Colonic mucosa (tissue), 4 donors: ENCODE results near the gene UQCRFS1. TPM values are rescaled to one million over a fixed set of nuclear protein-coding genes. Genes with fewer than 3 reads are reported as not detected.
"Not testable (repeated sequence)": the region's sequence is repeated elsewhere in the genome, so short reads cannot be mapped to it uniquely, and the experiment has no call there.

Experiments used
- DNase-seq: peaks from one replicate; pipeline ENCODE4 v3.0.0-alpha.2; 2020
- H3K27ac ChIP-seq: fragments of 200-600 bp; one replicate; pipeline ENCODE4 v1.8.0; 2021
- H3K27me3 ChIP-seq: fragments of 200-600 bp; one replicate; pipeline ENCODE4 v1.8.0; 2021
- H3K36me3 ChIP-seq: fragments of 200-600 bp; one replicate; pipeline ENCODE4 v1.8.0; 2021
- H3K4me1 ChIP-seq: fragments of 200-600 bp; one replicate; pipeline ENCODE4 v1.8.0; 2021; ENCODE audit warnings: mild to moderate bottlenecking
- H3K4me3 ChIP-seq: fragments of 200-600 bp; one replicate; pipeline ENCODE4 v1.8.0; 2021
- H3K9ac ChIP-seq, 2 donors: one replicate each; pipeline ENCODE4 v1.7.0; 2013; ENCODE audit warnings: control low read depth in 2 of 2, low read depth in 2 of 2, low read length in 2 of 2
- H3K9me3 ChIP-seq: fragments of 200-600 bp; one replicate; pipeline ENCODE4 v1.8.0; 2021
- intact Hi-C: fragments of 100-400 bp; cut with DNase I; formaldehyde crosslinking; loops from one replicate; pipeline ENCODE4 v1.14.1; 2022
- total RNA-seq, 2 donors: library from RNA; stranded (reverse); fragmentation: NEBNext Ultra II Directional in 1 of 2; extraction: Animal tissue kit (Norgen Biotek cat#: 25700) in 1 of 2; gene quantifications; one replicate each; pipeline ENCODE4 v1.2.1, GENCODE V29; 2021
- TF ChIP-seq, protein P1 (sequence below): fragments of 200-600 bp; IDR thresholded peaks from one replicate; pipeline ENCODE4 v1.8.0; 2022; ENCODE audit warnings: antibody characterized with exemption, mild to moderate bottlenecking
- donor health status: healthy.
- donor health status: DM: no; HTN: no; CAD: no.
- donor health status: DM: no; HTN: no; CAD: no.

The UQCRFS1 gene
- total RNA-seq, 2 donors from 2014 or later: 93.6 to 103 TPM

DNA sequence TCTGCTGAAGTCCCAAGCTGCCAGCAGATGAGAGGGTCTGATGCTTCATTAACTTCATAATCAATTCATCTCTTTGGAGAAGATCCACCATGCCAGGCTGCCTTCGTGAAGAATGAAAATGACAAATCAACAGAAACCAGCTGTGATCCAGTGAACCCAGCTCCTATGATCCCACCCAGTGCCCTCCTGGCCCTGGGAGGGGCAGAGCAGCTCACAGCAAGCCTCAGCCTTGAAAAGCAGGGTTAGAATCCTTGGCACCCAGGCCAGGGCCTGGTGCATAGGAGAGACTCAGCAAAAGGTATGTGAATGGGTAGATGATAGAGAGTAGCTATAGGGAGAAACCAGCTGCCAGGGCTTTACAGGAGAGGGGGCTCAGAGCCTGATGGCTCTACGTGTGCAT is 43.6 kb upstream of the UQCRFS1 start:
- H3K9me3 ChIP-seq: no peaks in the 10 kb centered on the region
- no peaks in the 10 kb centered on the region for H3K4me1 ChIP-seq
- no peak for DNase-seq
- H3K27ac ChIP-seq: no peak overlapping the region
- no peak overlapping the region for H3K4me3 ChIP-seq
- H3K36me3 ChIP-seq: no peaks in the 10 kb centered on the region
- intact Hi-C loops: no loop called here
- TF ChIP-seq, protein P1, sequence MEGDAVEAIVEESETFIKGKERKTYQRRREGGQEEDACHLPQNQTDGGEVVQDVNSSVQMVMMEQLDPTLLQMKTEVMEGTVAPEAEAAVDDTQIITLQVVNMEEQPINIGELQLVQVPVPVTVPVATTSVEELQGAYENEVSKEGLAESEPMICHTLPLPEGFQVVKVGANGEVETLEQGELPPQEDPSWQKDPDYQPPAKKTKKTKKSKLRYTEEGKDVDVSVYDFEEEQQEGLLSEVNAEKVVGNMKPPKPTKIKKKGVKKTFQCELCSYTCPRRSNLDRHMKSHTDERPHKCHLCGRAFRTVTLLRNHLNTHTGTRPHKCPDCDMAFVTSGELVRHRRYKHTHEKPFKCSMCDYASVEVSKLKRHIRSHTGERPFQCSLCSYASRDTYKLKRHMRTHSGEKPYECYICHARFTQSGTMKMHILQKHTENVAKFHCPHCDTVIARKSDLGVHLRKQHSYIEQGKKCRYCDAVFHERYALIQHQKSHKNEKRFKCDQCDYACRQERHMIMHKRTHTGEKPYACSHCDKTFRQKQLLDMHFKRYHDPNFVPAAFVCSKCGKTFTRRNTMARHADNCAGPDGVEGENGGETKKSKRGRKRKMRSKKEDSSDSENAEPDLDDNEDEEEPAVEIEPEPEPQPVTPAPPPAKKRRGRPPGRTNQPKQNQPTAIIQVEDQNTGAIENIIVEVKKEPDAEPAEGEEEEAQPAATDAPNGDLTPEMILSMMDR: no peak
- no peak overlapping the region for H3K9ac ChIP-seq
- no peaks in the 10 kb centered on the region for H3K27me3 ChIP-seq

DNA sequence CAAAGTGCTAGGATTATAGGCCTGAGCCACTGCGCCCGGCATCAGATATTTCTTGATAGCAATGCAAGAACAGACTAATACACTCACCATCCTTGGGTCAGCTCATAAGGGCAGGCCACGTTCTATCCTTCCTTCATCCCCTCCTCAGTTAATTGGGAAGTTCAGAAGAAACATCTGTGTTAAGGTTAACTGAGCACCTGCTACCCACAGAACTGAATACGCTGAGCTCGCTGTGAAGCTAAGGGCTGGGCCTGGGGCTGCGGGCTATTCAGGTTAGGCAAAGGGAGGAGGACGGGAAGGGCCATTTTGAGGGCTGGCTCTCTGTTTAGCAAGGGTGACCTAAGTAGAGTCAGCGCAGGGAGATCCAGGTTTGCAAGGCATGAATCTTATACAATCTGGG is 43.0 kb upstream of the UQCRFS1 start:
- Histone ChIP-seq H3K27me3 (no peaks in the 10 kb centered on the region), H3K27ac (no peak overlapping the region), H3K4me3 (no peak overlapping the region), H3K4me1 (no peaks in the 10 kb centered on the region), H3K36me3 (no peaks in the 10 kb centered on the region), H3K9ac (no peak overlapping the region), H3K9me3 (no peaks in the 10 kb centered on the region)
- TF ChIP-seq, protein P1: no peak
- intact Hi-C loops: no loop called here
- no peak for DNase-seq

DNA sequence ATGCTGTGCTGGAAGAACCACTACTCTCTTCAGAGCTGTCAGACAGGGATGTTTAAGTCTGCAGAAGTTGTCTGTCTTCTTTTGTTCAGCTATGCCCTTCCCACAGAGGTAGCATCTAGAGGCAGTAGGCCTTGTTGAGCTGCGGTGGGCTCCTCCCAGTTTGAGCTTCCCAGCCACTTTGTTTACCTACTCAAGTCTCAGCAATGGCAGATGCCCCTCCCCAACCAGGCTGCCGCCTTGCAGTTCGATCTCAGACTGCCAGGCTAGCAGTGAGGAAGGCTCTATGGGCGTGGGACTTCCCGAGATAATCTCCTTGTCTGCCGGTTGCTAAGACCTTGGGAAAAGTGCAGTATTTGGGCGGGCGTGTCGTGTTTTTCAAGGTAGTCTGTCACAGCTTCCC is 42.1 kb upstream of the UQCRFS1 start:
- TF ChIP-seq, protein P1: no peak
- Histone ChIP-seq H3K27ac (no peak overlapping the region), H3K9me3 (no peaks in the 10 kb centered on the region), H3K4me1 (no peaks in the 10 kb centered on the region), H3K4me3 (no peak overlapping the region), H3K9ac (no peak overlapping the region), H3K27me3 (no peaks in the 10 kb centered on the region), H3K36me3 (no peaks in the 10 kb centered on the region)
- intact Hi-C loops: no loop called here
- no peak for DNase-seq

DNA sequence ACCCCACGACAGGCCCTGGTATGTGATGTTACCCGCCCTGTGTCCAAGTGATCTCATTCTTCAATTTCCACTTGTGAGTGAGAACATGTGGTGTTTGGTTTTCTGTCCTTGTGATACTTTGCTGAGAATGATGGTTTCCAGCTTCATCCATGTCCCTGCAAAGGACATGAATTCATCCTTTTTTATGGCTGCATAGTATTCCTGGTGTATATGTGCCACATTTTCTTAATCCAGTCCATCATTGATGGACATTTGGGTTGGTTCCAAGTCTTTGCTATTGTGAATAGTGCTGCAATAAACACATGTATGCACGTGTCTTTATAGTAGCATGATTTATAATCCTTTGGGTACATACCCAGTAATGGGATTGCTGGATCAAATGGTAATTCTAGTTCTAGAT is 36.8 kb upstream of the UQCRFS1 start:
- H3K9ac ChIP-seq, H3K4me1 ChIP-seq, intact Hi-C loops: not testable (repeated sequence)

DNA sequence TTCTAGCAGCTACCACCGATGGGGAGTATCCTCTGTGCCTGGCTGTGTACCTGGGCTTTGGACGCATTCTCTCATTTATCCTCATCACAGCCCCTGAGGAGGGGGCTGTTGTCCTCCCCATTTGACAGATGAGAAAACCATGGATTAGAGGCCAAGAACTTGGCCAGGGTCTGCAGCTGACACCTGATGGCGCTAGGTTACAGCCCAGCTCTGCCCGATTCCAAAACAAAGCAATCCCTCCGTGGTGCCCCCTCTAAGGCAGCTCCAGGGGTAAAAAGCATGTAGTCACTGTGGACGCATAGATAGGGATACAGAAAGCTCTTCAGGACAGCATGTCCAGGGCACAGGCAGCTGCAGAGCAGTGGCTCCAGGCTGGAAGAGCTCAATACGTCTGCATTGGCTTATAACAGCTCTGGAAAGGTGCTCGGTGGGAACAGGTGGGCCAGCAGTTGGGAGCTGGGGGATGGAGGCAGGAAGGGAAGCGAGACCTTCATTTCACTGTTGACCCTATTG is 35.4 kb upstream of the UQCRFS1 start:
- no peak for DNase-seq
- Histone ChIP-seq H3K4me3 (no peak overlapping the region), H3K27ac (no peak overlapping the region), H3K27me3 (no peaks in the 10 kb centered on the region), H3K9ac (no peak overlapping the region), H3K9me3 (no peaks in the 10 kb centered on the region), H3K4me1 (no peaks in the 10 kb centered on the region), H3K36me3 (no peaks in the 10 kb centered on the region)
- intact Hi-C loops: no loop called here
- TF ChIP-seq, protein P1: no peak

More for the DNA sequence above, 36.8 kb upstream of the UQCRFS1 start:
- H3K36me3 ChIP-seq, H3K27ac ChIP-seq, H3K4me3 ChIP-seq, H3K9me3 ChIP-seq, DNase-seq, H3K27me3 ChIP-seq: not testable (repeated sequence)

DNA sequence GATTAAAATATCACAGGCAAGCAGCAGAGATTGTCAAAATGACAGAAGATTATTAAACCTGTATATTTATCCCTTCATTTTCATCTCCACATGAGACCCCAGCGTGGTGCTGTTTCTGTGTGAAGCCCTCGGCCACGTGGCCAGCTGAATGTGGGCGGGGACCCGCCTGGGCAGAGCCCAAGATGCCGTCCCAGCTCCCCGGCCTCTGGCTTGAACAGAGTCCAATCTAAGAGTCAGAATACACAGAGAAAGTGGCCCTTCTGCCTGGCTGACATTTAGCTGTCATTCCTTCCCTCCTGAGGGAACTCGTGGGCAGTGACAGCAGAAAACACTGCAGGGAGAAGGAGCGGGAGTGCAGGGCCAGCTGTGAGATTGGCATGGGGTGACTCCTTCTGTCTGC is 34.9 kb upstream of the UQCRFS1 start:
- intact Hi-C loops: no loop called here

More for the DNA sequence above, 34.9 kb upstream of the UQCRFS1 start:
- Histone ChIP-seq H3K27ac (no peak overlapping the region), H3K9ac (no peak overlapping the region), H3K27me3 (no peaks in the 10 kb centered on the region), H3K9me3 (no peaks in the 10 kb centered on the region), H3K36me3 (no peaks in the 10 kb centered on the region), H3K4me1 (no peaks in the 10 kb centered on the region), H3K4me3 (no peak overlapping the region)
- no peak for DNase-seq
- TF ChIP-seq, protein P1: no peak
